ENCODE measurements around the gene PDIK1L.
"Not testable (repeated sequence)": the region's sequence is repeated elsewhere in the genome, so short reads cannot be mapped to it uniquely, and the experiment has no call there.

Gene PDIK1L

DNA sequence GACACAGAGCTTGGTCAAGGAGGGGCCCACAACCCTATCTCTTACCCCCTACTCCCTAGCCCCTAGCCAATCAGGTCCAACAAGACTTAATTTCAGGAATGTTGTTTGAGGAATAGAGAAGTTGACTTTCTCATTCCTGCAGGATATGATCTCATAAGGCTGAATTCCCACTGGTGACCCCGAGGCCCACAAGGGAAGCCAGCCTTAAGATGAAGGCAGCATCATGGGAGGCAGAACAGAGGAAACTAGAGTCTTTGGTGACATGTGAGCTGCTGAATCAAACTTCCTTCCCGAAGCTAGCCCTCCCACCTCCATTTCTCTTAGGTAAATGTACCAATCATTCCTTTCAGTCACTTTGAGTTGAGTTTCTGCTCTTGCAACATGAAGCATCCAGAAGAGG is 9.1 kb upstream of the PDIK1L start (continued):
- TF ChIP-seq KLF17 (tag by site-specific recombination; IDR thresholded peaks at IDR 0.05) (no peak), ZNF341 (tag by site-specific recombination; IDR thresholded peaks at IDR 0.05; ENCODE audit: low read depth) (no peak), ZNF560 (tag by site-specific recombination; IDR thresholded peaks at IDR 0.05; ENCODE audit: borderline replicate concordance) (no peak), ZNF561 (tag by site-specific recombination; IDR thresholded peaks at IDR 0.05; ENCODE audit: borderline replicate concordance) (no peak), ATF2 (tag by site-specific recombination; IDR thresholded peaks at IDR 0.05; ENCODE audit: low read depth) (no peak)
- TF ChIP-seq, protein P1, sequence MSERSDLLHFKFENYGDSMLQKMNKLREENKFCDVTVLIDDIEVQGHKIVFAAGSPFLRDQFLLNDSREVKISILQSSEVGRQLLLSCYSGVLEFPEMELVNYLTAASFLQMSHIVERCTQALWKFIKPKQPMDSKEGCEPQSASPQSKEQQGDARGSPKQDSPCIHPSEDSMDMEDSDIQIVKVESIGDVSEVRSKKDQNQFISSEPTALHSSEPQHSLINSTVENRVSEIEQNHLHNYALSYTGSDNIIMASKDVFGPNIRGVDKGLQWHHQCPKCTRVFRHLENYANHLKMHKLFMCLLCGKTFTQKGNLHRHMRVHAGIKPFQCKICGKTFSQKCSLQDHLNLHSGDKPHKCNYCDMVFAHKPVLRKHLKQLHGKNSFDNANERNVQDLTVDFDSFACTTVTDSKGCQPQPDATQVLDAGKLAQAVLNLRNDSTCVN (tag by site-specific recombination; optimal IDR thresholded peaks at IDR 0.05): no peak

DNA sequence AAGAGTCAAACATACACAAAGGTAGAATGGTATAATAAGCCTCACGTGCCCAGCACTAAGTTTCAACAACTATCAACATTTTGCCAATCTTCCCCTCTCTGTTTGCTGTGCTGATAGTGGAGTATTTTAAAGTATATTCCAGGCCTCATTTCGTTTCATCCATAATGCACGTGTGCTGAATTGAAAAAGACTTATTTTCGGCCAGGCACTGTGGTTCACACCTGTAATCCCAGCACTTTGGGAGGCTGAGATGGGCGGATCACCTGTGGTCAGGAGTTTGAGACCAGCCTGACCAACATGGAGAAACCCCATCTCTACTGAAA is 6.4 kb upstream of the PDIK1L start:
- H3K9me3 ChIP-seq (ENCODE audit: control insufficient read depth, insufficient read depth, low read depth, low read length); H3K4me1 ChIP-seq (ENCODE audit: control insufficient read depth, insufficient read depth, low read length); POLR2A ChIA-PET; H3K4me3 ChIP-seq (ENCODE audit: low read depth, low read length); H3K36me3 ChIP-seq (ENCODE audit: control insufficient read depth in 2 of 2, insufficient read depth in 1 of 2, low read length in 2 of 2); H3K27ac ChIP-seq (ENCODE audit: extremely low read depth, low read depth, low read length): not testable (repeated sequence)
- CTCF ChIA-PET: interaction anchor here (0.6 to 9.9 kb wide), 11 partner anchors 10 to 313 kb away, joined by 3 to 129 read pairs (median 4); partner anchors contain the start of genes CEP85 and SH3BGRL3
- TF ChIP-seq, protein P2, sequence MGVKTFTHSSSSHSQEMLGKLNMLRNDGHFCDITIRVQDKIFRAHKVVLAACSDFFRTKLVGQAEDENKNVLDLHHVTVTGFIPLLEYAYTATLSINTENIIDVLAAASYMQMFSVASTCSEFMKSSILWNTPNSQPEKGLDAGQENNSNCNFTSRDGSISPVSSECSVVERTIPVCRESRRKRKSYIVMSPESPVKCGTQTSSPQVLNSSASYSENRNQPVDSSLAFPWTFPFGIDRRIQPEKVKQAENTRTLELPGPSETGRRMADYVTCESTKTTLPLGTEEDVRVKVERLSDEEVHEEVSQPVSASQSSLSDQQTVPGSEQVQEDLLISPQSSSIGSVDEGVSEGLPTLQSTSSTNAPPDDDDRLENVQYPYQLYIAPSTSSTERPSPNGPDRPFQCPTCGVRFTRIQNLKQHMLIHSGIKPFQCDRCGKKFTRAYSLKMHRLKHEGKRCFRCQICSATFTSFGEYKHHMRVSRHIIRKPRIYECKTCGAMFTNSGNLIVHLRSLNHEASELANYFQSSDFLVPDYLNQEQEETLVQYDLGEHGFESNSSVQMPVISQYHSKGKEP (tag by site-specific recombination; IDR thresholded peaks at IDR 0.05): 0 out of 2 replicates have a peak, but pooled peaks have one; percentile 9

GRCh38 chr1:26109229-26110164 is 2.1 kb upstream of the PDIK1L start:
- TF ChIP-seq PRDM10 (tag by site-specific recombination; IDR thresholded peaks at IDR 0.05) (peak; percentile 92), ZNF146 (tag by site-specific recombination; IDR thresholded peaks at IDR 0.05) (peak; percentile 93), ZNF335 (tag by site-specific recombination; conservative IDR thresholded peaks at IDR 0.05) (no peak), ZNF26 (tag by site-specific recombination; IDR thresholded peaks at IDR 0.05) (no peak)
- TF ChIP-seq, protein P3, sequence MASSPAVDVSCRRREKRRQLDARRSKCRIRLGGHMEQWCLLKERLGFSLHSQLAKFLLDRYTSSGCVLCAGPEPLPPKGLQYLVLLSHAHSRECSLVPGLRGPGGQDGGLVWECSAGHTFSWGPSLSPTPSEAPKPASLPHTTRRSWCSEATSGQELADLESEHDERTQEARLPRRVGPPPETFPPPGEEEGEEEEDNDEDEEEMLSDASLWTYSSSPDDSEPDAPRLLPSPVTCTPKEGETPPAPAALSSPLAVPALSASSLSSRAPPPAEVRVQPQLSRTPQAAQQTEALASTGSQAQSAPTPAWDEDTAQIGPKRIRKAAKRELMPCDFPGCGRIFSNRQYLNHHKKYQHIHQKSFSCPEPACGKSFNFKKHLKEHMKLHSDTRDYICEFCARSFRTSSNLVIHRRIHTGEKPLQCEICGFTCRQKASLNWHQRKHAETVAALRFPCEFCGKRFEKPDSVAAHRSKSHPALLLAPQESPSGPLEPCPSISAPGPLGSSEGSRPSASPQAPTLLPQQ (tag by site-specific recombination; IDR thresholded peaks at IDR 0.05): no peak
- H3K9me3 ChIP-seq (ENCODE audit: control insufficient read depth, insufficient read depth, low read depth, low read length): no peaks in the 10 kb centered on the region
- peaks cover 0 to 9% of the 10 kb centered on the region in 2 experiments; a peak in 1 of 3 replicates for H3K36me3 ChIP-seq (ENCODE audit: control insufficient read depth in 2 of 2, insufficient read depth in 1 of 2, low read length in 2 of 2)
- H3K27ac ChIP-seq (ENCODE audit: extremely low read depth, low read depth, low read length): no peak overlapping the region
- POLR2A ChIA-PET: no interaction called here
- H3K4me1 ChIP-seq (ENCODE audit: control insufficient read depth, insufficient read depth, low read length): no peaks in the 10 kb centered on the region
- no peak overlapping the region for H3K4me3 ChIP-seq (ENCODE audit: low read depth, low read length)
- CTCF ChIA-PET: interaction anchor here (0.6 to 1.5 kb wide), 4 partner anchors 36 to 124 kb away, joined by 3 to 16 read pairs (median 4); no protein-coding TSS in a partner anchor

Measured in HEK293 (cell line).